DND-41 (cell line): ENCODE data around the gene HADHA.

Source experiments
- EZH2 ChIP-seq: IDR thresholded peaks from 3 replicates; pipeline ENCODE4 v1.6.1; 2012; ENCODE audit warnings: borderline replicate concordance, low read depth, mild to moderate bottlenecking, moderate library complexity, low read length, inconsistent platforms; ENCODE audit not compliant: severe bottlenecking
- TF ChIP-seq, protein P1 (sequence below): IDR thresholded peaks from 2 replicates; pipeline ENCODE4 v1.5.1; 2012; ENCODE audit warnings: borderline replicate concordance, low read length, moderate library complexity, mild to moderate bottlenecking; ENCODE audit not compliant: poor library complexity, severe bottlenecking; ENCODE audit errors: extremely low read depth

DNA sequence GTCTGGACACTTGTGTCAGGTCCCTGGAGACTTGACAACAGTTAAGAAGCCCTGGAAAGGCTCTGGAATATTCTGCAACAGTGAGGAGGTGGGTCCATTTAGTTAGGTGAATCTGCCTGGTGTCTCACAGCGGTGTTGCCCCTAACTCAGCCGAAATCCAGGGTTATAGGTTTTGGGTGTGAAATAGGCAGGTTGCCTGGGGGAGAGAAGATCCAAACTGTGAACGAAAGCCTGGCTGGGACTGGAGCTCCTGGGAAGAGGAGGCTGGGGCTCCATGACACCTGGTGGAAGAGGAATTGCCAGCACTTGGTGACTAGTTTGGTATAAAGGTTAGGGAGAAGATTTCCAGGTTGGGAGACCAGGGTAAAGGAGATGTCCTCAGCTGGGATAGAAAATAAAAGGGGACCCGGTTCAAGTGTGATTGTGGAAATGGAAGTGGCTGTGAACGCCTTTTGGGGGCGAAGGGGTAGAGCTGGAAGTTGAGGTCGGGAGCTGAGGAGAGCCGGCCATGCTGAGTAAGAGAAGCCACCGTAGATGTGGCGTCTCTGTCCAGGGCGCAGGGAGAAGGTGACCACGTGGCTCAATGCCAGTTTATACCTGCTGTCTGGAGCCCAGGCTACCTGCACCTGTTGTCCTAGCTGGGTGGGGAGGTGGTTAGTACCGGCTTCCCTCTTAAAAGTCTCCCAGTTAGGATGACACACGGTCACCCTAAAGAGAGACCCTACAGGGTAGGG is 74.6 kb downstream of the HADHA start:
- TF ChIP-seq EZH2: no peak
- TF ChIP-seq, protein P1, sequence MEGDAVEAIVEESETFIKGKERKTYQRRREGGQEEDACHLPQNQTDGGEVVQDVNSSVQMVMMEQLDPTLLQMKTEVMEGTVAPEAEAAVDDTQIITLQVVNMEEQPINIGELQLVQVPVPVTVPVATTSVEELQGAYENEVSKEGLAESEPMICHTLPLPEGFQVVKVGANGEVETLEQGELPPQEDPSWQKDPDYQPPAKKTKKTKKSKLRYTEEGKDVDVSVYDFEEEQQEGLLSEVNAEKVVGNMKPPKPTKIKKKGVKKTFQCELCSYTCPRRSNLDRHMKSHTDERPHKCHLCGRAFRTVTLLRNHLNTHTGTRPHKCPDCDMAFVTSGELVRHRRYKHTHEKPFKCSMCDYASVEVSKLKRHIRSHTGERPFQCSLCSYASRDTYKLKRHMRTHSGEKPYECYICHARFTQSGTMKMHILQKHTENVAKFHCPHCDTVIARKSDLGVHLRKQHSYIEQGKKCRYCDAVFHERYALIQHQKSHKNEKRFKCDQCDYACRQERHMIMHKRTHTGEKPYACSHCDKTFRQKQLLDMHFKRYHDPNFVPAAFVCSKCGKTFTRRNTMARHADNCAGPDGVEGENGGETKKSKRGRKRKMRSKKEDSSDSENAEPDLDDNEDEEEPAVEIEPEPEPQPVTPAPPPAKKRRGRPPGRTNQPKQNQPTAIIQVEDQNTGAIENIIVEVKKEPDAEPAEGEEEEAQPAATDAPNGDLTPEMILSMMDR: no peak
